ENCODE measurements around the gene RPTN.

DNA sequence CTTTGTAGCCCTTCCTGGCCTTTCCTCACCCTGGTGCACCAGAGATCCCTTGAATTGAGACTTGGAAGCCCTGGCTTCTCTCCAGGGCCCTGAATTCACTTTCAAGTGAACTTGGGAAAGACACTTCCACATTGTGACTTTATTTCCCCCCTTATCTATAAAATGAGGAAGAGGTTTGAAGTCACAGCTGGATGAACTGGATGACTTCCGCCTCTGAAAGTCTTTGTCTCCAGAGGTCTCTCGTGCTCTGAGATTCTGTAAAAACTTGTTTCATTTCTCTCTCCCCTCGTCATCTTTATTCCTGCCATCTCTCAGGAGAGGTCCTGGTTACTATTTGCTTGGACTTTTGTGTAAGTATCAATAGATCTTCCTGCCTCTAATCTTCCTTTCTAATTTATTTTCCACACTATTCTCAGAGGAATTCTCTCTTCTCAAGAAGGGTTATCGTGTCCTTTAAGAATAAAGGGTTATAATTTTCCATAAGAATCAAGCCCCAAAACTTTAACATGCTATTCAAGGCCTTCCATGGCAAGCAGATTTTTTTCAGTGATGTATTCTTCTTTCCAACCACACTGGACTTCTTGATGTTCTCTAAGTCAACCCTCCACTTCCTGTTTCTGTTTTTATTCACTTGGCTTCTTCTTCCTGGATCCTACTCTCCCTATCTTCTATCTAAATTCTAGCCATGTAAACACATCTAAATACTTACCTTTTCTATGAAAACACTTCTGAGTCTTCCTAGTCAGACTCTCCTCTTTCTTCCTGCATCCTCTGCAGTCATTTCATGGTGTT lies 6.5 kb upstream of the RPTN start:
- TF ChIP-seq POLR2A (IDR thresholded peaks at IDR 0.05; ENCODE audit: low read length) = no peak
- TF ChIP-seq GATA1 (IDR thresholded peaks at IDR 0.05; ENCODE audit: low read depth, low read length) = no peak

All from erythroblast (primary cell).